ENCODE results near the gene SLX9.

SLX9 gene

GRCh38 chr21:45006536-45007095, 66.8 kb downstream of the SLX9 start:
- DNase-seq (ENCODE audit: low read depth), result no peak
- H3K4me3 ChIP-seq (ENCODE audit: low read depth, low read length), result no peak overlapping the region
- TF ChIP-seq CTCF (IDR thresholded peaks at IDR 0.05; ENCODE audit: control insufficient read depth, extremely low read depth, insufficient read depth), result no peak

GRCh38 chr21:45009616-45010015, 69.8 kb downstream of the SLX9 start:
- peak; percentile 4 for DNase-seq (ENCODE audit: low read depth)
- no peak overlapping the region for H3K4me3 ChIP-seq (ENCODE audit: low read depth, low read length)
- TF ChIP-seq CTCF (IDR thresholded peaks at IDR 0.05; ENCODE audit: control insufficient read depth, extremely low read depth, insufficient read depth), result no peak

- H3K4me3 ChIP-seq (ENCODE audit: low read depth, low read length), result no peak overlapping the region
- no peak for TF ChIP-seq CTCF (IDR thresholded peaks at IDR 0.05; ENCODE audit: control insufficient read depth, extremely low read depth, insufficient read depth)
- DNase-seq (ENCODE audit: low read depth), result no peak
Observed at GRCh38 chr21:45010096-45010495, 70.3 kb downstream of the SLX9 start.

- no peak for DNase-seq (ENCODE audit: low read depth)
- H3K4me3 ChIP-seq (ENCODE audit: low read depth, low read length), result no peak overlapping the region
- no peak for TF ChIP-seq CTCF (IDR thresholded peaks at IDR 0.05; ENCODE audit: control insufficient read depth, extremely low read depth, insufficient read depth)
Observed at GRCh38 chr21:45010860-45011259, 71.0 kb downstream of the SLX9 start.

GRCh38 chr21:45011426-45011825, 71.6 kb downstream of the SLX9 start:
- DNase-seq (ENCODE audit: low read depth), result no peak
- no peak for TF ChIP-seq CTCF (IDR thresholded peaks at IDR 0.05; ENCODE audit: control insufficient read depth, extremely low read depth, insufficient read depth)
- no peak overlapping the region for H3K4me3 ChIP-seq (ENCODE audit: low read depth, low read length)

- no peak for DNase-seq (ENCODE audit: low read depth)
- TF ChIP-seq CTCF (IDR thresholded peaks at IDR 0.05; ENCODE audit: control insufficient read depth, extremely low read depth, insufficient read depth), result no peak
- H3K4me3 ChIP-seq (ENCODE audit: low read depth, low read length), result no peak overlapping the region
Observed at GRCh38 chr21:45011911-45012661, 72.3 kb downstream of the SLX9 start.

All from LNCaP clone FGC (cell line).